ENCODE results near the gene PILRB.
"Not testable (repeated sequence)": the region's sequence is repeated elsewhere in the genome, so short reads cannot be mapped to it uniquely, and the experiment has no call there.

PILRB gene

GRCh38 chr7:100358027-100358856 lies at the start of gene PILRB:
Gene PILRB, plus strand, starts transcription at chr7:100358117. Its CDS starts 186 bp downstream, at chr7:100358303.
- DNase-seq (ENCODE audit: low spot score): no peak

DNA sequence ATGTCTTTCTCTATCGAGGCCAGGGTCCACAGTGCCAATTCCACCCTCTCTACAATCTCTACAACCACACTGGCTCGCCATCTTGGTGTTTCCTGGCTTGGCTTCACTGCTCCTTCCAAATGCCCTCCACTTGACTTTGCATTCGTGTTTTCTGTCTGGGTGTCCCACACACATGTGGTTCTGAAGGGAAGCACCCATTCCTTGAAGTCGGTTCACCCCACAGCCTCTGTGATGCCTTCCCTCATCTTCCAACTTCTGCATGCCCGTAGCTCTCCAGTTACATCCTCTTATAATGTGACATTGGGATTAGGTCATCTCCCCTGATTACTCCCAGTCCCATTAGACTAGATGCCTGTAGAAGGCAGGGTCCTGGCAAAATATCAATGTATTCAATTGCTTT lies 39.6 kb upstream of the PILRB start:
- DNase-seq (ENCODE audit: low spot score): not testable (repeated sequence)

GRCh38 chr7:100321648-100322047 lies 36.3 kb upstream of the PILRB start:
- DNase-seq (ENCODE audit: low spot score): not testable (repeated sequence)

GRCh38 chr7:100324194-100324593 lies 33.7 kb upstream of the PILRB start:
- not testable (repeated sequence) for DNase-seq (ENCODE audit: low spot score)

GRCh38 chr7:100325671-100326070 lies 32.2 kb upstream of the PILRB start:
- not testable (repeated sequence) for DNase-seq (ENCODE audit: low spot score)

DNA sequence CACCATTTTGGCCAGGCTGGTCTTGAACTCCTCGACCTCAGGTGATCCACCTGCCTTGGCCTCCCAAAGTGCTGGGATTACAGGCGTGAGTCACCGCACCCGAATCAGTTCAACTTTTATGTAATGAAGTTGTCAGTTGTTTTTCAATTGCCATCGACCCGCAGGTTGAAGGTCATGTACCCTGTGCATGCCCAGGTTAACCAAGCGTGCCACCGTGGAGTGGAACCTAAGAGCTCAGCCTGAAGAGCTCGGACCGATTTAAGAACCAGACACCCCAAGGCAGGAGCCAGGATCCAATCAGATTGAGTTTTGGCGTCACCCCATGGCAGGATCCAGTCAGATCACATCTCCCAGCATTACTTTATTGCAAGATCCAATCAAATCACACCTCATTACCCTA lies 31.0 kb upstream of the PILRB start:
- DNase-seq (ENCODE audit: low spot score): not testable (repeated sequence)

DNA sequence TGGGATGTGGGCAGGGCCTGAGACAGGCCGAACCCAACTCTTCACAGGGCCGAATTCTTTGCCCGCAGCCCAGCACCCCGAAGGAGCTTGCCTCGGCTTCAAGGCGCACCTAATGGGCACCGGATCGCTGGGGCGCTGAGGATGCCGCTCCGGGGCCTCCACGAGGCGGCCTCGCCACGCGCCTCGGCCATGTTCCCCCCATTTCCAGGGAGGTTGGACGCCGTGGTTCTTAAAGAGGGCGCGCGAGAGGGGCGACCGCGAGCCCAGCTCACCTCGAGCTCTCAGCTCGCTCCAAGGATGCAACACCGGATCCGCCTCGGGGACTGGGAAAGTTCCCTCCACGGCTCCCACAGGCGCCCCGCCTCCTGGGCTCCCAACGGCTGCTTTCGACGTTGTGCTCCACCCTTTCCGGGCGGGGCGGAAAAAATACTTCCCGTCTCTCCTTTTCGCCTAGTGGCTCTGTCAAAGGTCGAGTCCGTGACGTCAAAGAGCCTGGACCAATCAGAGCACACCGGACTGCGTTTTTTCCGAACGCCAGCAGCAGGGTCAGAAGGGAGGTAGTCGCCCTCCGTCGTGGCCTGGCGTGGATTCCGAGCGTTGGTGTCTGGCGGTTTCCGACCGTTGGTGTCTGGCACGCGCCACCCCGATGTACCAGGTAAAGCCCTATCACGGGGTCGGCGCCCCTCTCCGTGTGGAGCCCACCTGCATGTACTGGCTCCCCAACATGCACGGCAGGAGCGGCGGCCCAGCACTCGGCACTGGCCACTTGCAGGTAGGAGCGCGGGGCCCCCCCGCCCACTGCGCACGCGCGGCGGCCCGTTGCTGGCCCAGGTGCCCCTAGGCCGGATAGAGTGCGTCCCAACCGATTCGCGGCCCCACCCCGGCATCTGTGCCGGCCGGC lies 22.1 kb upstream of the PILRB start:
- DNase-seq (ENCODE audit: low spot score): peak; percentile 86

GRCh38 chr7:100338083-100338696 lies 19.7 kb upstream of the PILRB start:
- not testable (repeated sequence) for DNase-seq (ENCODE audit: low spot score)

- not testable (repeated sequence) for DNase-seq (ENCODE audit: low spot score)
Measured at GRCh38 chr7:100341286-100341685, 16.6 kb upstream of the PILRB start.

GRCh38 chr7:100342765-100343164 lies 15.2 kb upstream of the PILRB start:
- DNase-seq (ENCODE audit: low spot score): no peak

DNA sequence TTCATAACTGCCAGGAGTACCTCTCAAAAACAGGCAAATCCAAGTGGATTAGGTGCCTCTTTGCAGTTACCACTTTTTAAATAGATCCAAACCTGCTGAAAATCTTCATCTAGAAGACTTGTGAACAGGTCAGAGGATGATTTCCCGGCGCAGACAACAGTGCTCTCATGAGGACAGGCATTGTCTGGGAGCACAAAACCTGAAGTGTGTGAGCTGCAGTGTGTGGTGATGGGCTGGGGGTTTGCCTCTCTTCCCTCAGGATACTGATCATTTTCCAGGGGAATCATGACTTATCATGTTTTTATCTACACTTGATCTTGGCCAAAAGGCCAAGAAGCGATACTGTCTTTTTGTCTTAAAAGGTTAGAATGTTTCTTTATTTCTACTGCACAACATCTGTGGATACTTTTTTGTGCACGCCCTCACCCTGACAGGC lies 13.8 kb upstream of the PILRB start:
- DNase-seq (ENCODE audit: low spot score): not testable (repeated sequence)

DNA sequence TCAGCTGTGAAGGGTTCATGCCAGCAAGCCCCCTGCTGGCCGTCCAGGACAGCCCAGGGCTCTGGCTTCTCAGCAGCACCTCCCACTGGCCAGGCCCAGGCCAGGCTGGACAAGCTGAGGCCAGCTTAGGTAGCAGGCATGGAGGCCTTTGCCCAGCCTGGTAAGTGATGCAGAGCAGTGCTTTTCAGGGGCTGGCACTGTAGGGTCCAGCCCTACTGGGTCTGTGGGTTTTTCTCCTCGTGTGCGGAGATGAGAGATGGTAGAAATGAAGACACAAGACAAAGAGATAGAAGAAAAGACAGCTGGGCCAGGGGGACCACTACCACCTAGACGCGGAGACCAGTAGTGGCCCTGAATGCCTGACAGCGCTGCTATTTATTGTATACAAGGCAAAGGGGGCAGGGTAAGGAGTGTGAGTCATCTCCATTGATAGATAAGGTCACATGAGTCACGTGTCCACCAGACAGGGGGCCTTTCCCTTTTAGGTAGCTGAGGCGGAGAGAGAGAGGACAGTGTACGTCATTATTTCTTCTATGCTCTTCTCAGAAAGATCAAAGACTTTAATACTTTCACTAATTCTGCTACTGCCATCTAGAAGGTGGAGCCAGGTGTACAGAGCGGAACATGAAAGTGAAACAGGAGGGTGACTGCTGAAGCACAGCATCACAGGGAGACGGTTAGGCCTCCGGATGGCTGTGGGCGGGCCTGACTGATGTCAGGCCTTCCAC lies 13.2 kb upstream of the PILRB start:
- peak; percentile 94 for DNase-seq (ENCODE audit: low spot score)

DNA sequence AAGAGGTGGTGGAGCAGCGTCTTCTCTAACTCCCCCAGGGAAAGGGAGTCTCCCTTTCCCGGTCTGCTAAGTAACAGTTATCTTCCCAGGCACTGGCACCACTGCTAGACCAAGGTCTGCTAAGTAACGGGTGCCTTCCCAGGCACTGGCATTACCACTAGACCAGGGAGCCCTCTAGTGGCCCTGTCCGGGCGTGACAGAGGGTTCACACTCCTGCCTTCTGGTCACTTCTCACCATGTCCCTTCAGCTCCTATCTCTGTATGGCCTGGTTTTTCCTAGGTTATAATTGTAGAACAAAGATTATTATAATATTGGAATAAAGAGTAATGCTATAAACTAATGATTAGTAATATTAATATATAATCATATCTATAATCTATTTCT lies 12.6 kb upstream of the PILRB start:
- peak; percentile 70 for DNase-seq (ENCODE audit: low spot score)

- DNase-seq (ENCODE audit: low spot score): no peak
Measured at GRCh38 chr7:100346921-100347320, 11.0 kb upstream of the PILRB start.

DNA sequence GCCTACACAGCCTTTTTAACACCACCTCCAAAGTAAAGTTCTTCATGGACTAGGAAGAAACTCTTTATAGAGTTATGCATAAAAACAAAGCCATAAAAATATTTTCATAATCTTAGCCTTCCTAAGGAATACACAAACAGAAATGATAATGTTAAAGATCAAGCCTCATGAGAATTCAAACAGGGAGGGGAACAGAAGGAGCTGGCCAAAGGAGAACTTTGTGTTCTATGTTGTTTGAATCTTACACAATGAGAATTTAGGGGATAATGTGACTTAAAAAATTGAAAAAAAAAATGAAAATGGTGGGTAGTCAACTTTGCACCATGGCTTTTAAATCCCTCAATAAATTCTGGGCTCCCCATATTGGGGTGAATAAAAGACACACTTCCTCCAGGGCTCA lies 9.1 kb upstream of the PILRB start:
- DNase-seq (ENCODE audit: low spot score): no peak

- no peak for DNase-seq (ENCODE audit: low spot score)
Measured at GRCh38 chr7:100349757-100350156, 8.2 kb upstream of the PILRB start.

GRCh38 chr7:100351657-100352058 lies 6.3 kb upstream of the PILRB start:
- DNase-seq (ENCODE audit: low spot score): no peak

DNA sequence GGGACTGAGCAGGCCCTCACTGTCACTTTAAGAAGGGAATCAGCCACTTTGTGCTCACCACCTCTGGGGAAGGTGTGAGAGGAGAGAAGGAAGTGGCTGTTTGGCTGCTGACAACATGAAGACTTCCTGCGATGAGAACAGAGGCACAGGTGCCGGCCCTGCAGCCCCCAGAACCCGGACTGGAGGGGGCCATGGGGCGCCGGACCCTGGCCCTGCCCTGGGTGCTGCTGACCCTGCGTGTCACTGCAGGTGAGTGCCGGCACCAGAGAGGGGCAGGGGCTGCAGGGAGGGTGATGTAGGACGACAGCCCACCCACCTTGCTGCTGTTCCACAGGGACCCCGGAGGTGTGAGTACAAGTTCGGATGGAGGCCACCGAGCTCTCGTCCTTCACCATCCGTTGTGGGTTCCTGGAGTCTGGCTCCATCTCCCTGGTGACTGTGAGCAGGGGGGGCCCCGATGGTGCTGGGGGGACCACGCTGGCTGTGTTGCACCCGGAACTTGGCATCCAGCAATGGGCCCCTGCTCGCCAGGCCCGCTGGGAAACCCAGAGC lies 5.6 kb upstream of the PILRB start:
- DNase-seq (ENCODE audit: low spot score): not testable (repeated sequence)

DNA sequence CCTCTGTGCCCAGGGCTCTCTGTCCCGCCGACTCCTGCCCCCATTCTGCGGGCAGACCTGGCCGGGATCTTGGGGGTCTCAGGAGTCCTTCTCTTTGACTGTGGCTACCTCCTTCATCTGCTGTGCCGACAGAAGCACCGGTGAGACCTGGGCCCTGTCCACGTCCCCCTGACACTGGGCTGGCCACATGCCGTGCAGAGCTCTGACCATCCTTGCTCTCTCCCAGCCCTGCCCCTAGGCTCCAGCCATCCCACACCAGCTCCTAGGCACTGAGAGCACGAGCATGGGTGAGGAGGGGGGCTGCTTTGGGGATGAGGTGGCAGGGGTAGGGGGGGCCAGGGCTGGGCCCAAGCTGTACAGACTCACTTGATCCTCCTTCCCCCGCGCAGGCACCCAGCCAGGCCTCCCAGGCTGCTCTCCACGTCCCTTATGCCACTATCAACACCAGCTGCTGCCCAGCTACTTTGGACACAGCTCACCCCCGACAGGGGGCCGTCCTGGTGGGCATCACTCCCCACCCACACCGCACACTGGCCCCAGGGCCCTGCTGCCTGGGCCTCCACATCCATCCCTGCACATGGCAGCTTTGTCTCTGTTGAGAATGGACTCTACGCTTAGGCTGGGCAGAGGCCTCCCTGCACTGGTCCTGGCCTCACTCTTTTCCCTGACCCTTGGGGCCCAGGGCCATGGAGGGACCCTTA lies 4.8 kb upstream of the PILRB start:
- no peak for DNase-seq (ENCODE audit: low spot score)

DNA sequence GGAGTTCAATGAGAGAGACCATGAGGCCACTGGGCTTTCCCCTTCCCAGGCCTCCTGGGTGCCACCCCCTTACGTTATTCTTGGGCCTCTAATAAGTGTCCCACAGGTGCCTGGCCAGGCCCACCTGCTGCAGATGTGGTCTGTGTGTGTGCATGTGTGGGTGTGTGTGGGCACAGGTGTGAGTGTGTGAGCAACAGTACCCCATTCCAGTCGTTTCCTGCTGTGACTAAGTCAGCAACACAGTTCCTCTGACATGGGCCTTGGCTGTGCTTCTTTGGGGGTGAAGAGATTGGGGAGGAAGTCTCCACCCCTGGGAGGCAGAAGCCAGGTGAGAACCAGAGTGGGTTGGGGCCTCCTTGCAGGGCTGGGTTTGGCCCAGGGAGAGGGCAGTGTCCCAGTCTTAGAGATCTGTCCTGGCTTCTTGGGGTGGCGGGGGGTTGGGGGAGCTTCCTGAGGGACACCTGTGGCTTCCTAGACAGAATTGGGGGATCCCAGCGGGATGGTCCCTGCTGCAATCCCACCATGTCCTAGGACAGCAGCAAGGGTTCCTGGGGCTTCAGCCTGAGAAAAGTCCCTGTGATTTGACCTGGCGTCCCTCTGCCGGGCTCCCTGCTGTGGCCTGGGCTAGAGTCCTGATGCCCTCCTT lies 4.1 kb upstream of the PILRB start:
- DNase-seq (ENCODE audit: low spot score): peak; percentile 47
